ENCODE results near the gene DENND1A.

DNA sequence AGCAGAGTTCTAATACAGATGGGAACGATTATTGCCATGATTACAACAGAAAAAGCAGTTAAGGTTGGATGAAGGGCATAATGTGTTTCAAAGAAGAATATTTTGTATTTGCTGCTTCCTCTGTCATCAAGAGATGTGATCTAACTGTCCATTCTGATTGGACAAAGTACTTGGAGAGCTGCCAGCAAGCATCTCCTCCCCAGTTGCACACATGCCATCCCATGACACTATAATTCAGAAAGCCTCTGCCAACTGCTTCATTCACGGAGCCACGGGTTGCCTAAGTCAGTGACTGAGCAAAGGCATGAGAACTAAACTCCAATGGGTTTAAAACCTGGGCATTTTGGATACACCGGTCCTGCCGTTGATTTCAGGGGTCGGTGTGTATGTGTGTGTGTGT lies 320.1 kb downstream of the DENND1A start:
- TF ChIP-seq CTCF (IDR thresholded peaks at IDR 0.05; ENCODE audit: low read depth, low read length, missing input control), result no peak
- TF ChIP-seq RAD21 (IDR thresholded peaks at IDR 0.05), result no peak
- TF ChIP-seq GABPA (IDR thresholded peaks at IDR 0.05 in 1 of 2, conservative IDR thresholded peaks at IDR 0.05 in 1 of 2), result no peak
- no peak for TF ChIP-seq REST (IDR thresholded peaks at IDR 0.05)
- TF ChIP-seq, protein P1, sequence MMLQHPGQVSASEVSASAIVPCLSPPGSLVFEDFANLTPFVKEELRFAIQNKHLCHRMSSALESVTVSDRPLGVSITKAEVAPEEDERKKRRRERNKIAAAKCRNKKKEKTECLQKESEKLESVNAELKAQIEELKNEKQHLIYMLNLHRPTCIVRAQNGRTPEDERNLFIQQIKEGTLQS (IDR thresholded peaks at IDR 0.05), result no peak
- no peak for TF ChIP-seq TAF1 (conservative IDR thresholded peaks at IDR 0.05)
